ENCODE results near the gene PPP1R37. TPM values are rescaled to one million over a fixed set of nuclear protein-coding genes. Genes with fewer than 3 reads are reported as not detected.

PPP1R37 gene
- total and polyA plus RNA-seq, 2 donors (not counting 1 experiment from before 2014, with no cell fraction given) = 20.7 to 28.1 TPM

GRCh38 chr19:45098521-45099466 is 5.8 kb downstream of the PPP1R37 start:
- Mint-ChIP-seq H3K27ac (no peak overlapping the region), H3K4me3 (no peak overlapping the region), H3K27me3 (no peaks in the 10 kb centered on the region), H3K9me3 (ENCODE audit: insufficient read depth) (no peaks in the 10 kb centered on the region), H3K4me1 (peaks cover 66% of the 10 kb centered on the region)
- Histone ChIP-seq H3K36me3 (replicated peaks in 1 of 2; ENCODE audit: control extremely low read depth in 1 of 2, control insufficient read depth in 1 of 2, extremely low read depth in 1 of 2, insufficient read depth in 2 of 2, low read length in 1 of 2) (peaks cover 0 to 3% of the 10 kb centered on the region in 2 experiments), H2AFZ (ENCODE audit: insufficient read depth, low read depth, low read length, poor library complexity, severe bottlenecking) (no peak overlapping the region), H3K9ac (ENCODE audit: low read length) (no peak overlapping the region), H3K9me3 (ENCODE audit: control extremely low read depth in 1 of 3, control insufficient read depth in 2 of 3, insufficient read depth in 1 of 3, low read length in 2 of 3) (no peaks in the 10 kb centered on the region), H3K4me1 (ENCODE audit: control insufficient read depth in 2 of 2, insufficient read depth in 2 of 2, low read length in 2 of 2) (peaks cover 21 to 35% of the 10 kb centered on the region in 2 donors), H3K27me3 (replicated peaks in 1 of 4; ENCODE audit: control extremely low read depth in 1 of 4, control insufficient read depth in 3 of 4, insufficient read depth in 4 of 4, low read length in 3 of 4) (no peaks in the 10 kb centered on the region), H3K27ac (ENCODE audit: low read length in 2 of 2) (no peak overlapping the region), H3K4me3 (ENCODE audit: control extremely low read depth in 1 of 5, extremely low read depth in 1 of 5, insufficient read depth in 1 of 5, low read depth in 2 of 5, low read length in 4 of 5) (no peak overlapping the region), H4K20me1 (ENCODE audit: control insufficient read depth, insufficient read depth, low read length, poor library complexity, severe bottlenecking) (peaks cover 93% of the 10 kb centered on the region), H3K79me2 (ENCODE audit: control insufficient read depth, insufficient read depth, low read length) (peaks cover 96% of the 10 kb centered on the region), H3K4me2 (replicated peaks; ENCODE audit: low read depth, low read length, poor library complexity, severe bottlenecking) (no peak overlapping the region)
- ATAC-seq (ENCODE audit: low read depth) (no peak), DNase-seq (no peak)
- intact Hi-C loops (cut with micrococcal nuclease) = no loop called here
- CTCF ChIA-PET = interaction anchor here (1.1 to 1.7 kb wide), 2 partner anchors 26 to 39 kb away, joined by 3 to 4 read pairs; no protein-coding TSS in a partner anchor
- POLR2A ChIA-PET = interaction anchor here (0.6 kb wide), 1 partner anchor 55 kb away, joined by 3 read pairs; no protein-coding TSS in a partner anchor
- 91% methylated on average over 14 of the region's 15 CpGs for WGBS (ENCODE audit: insufficient coverage)
- TF ChIP-seq EZH2 (IDR thresholded peaks at IDR 0.05; ENCODE audit: borderline replicate concordance, insufficient read depth, low read depth, low read length, poor library complexity, severe bottlenecking) (no peak), CTCF (IDR thresholded peaks at IDR 0.05) (no peak)
